IPS DF 4.7 (cell line): ENCODE measurements around the gene NOTCH1.
"Not testable (repeated sequence)": the region's sequence is repeated elsewhere in the genome, so short reads cannot be mapped to it uniquely, and the experiment has no call there.

ENCODE experiments used
- DNase-seq: peaks from one replicate; pipeline ENCODE4 v3.0.0-alpha.2; 2013; ENCODE audit warnings: low spot score; ENCODE audit errors: extremely low read depth

The NOTCH1 gene

DNA sequence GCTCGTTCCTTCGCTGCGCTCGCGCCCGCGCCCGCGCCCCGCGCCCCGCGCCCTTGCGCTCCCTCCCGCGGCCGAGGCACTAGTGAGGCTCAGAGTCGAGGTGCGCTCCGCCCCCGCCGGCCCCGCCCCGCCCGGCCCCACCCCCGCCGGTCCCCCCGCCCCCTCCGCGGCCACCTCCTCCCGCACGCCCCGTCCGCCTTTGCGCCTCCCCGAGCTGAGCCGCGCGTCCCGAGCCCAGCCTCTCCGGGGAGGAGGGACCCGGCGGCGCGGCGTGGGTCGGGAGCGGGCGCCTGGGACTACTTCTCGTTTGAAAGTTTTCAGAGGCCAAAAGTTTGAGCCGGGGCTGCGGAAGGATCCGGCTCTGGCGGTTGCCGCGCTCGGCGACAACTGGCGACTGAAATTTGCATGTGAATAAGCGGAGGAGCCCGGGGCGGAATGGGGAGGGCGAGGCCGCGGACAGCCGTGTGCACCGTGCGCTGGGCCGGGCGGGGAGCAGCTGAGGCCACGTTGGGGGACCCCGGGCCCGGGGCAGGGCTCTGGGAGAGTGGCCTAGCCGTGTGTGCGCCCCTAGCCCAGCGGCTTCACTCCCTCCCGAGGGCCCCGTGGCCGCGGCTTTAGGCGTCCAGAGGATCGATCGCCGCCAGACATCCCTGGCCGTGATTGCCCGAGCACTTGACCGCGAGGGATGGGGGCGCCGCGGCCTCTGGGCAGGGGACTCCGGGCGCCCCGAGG, at the start of gene NOTCH1:
Gene NOTCH1 (minus strand): TSS at position 84 of the 732 bp plus-strand sequence. CDS start 262 bp downstream, outside the sequence.
- DNase-seq: no peak

DNA sequence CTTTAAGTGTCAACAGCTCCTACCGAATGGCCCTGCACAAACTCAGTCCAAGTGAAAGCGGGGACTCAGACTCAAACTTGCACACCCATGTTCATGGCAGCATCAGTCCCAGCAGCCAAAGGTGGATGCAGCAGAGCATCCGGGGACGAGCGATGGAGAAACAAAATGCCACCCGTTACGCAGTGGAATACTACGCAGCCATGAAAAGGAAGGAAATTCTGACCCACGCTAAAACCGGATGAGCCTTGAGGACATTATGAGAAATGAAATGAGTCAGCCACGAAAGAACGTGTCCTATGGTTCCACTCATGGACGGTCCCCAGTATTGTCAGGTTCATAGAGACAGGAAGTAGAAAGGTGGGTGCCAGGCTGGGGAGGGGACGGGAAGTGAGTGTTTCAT, 48.6 kb upstream of the NOTCH1 start:
- no peak for DNase-seq

DNA sequence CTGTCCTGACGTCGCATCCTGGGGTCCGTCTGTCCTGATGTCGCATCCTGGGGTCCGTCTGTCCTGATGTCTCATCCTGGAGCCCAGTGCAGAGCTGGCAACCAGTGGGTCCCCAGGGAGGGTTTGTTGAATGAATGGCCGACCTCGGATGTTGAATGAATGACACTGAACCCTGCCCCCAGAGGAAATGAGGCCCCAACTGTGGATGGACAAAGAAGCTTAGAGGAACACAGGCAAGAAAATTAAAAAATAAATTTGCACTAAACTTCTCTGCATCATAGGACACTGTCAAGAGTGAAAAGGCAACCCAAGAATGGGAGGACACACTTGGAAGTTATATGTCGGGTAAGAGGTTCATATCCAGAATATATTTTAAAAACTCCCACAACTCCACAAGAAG, 47.7 kb upstream of the NOTCH1 start:
- no peak for DNase-seq

DNA sequence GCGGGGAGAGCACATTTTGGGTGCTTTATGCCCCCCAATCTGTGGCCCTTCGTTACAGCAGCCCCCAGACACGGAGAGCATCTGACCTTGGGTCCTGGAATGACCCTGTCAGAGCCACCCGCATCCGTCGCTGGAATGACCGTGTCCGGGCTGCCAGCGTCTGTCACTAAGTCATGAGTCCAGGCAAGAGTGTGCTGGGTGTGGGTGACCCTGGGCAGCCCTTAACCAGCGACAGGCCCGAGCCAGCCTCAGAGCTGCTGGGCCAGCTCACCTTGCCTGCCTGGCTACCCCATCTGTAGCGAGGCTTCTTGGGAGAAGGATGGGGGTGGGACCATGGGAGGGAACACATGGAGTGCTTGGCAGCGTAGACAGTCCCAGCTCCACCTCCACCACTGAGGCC, 46.8 kb upstream of the NOTCH1 start:
- DNase-seq: no peak

DNA sequence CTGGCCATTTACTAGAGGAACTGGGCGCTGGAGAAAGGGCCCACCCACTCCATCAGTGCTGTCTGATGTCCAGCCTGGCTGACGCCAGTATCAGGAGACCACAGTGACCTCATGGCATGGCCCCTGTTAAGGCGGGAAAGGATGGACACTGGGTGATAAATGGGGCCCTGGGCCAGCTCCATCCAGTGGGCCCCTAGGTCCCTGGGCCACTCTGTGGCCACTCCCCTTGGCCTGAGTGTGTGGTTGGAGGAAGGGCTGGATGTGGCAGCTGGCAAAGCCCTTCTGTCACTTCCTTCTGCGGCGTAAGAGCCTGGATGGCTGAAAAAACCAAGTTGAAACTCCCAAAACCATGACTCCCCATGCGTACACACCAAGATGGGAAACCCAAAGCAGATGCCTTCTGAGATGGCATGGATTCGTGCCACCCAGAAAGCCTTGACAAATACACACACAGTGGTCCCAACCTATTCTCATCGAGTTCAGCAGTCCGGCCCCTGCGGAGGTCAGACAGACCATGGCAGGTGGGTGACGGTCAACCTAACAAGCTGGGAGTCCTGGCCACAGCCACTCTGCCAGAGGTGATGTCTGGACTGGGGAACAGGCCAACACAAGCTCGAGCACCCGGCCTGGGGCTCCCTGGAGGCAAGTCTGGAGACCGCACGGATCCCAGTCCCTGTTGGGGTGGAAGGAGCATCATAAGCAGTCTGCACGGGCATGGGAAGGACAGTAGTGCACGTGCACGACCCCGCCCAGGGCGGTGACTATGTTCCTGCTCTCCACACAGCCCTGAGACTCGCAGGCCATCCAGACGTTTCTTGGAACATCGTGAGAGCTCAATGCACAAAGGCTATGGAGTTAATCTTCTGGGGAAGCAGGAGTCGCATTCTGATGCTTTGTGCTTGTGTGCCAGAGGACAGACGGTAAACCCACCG, 45.2 kb upstream of the NOTCH1 start:
- DNase-seq: no peak

DNA sequence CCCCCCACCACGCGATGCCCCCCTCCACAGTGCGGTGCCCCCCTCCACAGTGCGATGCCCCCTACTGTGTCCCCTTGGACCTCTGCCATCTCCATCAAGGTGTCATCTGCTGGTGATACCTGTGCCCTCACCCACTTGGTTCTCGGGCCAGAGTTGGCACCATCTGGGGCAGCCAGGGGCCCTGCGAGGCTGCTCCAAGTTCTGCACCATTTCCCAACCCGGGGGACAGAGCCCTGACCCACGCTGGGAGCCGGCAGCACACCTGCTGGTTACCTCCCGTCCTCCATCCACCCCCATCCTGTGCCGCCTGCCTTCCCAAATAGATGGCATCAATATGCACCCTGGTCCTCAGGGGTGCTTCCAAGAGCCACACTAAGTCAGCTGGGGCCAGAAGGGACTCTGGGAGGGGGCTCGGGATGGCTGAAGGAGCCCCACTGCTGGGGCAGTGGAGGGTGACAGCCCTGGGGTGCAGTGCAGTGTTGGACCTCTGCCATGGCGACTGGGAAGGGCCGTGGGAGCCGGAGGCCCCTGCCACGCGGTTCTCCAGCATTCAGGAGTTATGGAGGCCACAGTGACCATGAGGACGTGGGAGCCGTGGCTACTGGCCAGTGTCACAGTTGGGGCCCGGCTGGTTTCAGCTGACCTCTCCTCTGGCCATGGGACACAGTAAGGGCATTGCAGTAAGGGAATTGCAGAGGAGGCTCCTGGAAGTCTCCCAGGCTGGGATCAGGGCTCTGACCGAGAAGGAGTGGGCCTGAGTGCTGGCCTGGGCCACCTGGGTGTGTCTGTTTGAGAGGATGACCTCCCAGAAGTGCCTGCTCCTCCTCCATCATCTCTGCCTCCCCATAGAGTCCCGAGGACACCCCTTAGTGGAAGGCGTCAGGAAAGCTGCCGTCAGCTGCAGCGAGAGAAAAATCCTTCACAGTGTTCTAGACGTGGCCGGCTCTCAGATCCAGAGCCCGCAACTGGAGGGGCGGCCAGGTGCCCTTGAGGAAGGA, 44.2 kb upstream of the NOTCH1 start:
- no peak for DNase-seq

DNA sequence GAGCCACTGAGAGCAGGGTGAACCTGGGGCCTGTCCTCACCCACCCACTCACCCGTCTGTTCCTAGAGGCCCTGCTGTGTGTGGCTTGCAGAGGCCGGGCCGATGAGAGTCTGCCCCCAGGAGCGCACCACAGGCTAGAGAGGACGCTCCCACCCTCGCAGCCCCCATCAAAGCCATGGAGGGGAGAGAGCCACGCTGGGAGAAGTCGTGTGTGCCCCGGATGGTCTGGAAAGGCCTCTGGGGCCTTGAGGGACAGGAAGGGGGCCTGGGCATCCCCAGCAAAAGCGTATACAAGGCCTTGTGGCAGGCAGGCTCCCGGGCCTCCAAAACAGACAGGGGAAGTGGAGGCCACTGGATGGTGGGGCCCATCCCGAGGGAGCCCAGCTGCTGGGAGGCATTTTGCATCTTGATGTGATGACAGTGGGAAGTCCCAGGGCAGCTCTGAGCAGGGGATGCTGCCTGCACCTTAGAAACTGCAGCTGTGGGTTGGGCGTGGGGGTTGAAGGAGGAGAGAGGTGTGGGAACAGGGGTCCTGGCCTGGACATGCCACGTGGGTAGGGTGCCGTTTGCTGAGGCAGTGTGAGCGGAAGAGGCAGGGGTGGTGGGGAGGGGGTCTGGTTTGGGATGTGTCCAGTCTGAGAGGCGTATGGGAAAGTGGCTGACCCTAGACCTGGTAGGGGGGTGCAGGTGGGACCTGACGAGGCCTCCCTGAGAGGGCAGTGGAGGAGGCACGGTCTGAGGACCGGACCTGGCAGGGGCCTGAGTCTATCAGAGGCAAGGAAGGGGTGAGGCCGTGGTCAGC, 43.0 kb upstream of the NOTCH1 start:
- DNase-seq: no peak

DNA sequence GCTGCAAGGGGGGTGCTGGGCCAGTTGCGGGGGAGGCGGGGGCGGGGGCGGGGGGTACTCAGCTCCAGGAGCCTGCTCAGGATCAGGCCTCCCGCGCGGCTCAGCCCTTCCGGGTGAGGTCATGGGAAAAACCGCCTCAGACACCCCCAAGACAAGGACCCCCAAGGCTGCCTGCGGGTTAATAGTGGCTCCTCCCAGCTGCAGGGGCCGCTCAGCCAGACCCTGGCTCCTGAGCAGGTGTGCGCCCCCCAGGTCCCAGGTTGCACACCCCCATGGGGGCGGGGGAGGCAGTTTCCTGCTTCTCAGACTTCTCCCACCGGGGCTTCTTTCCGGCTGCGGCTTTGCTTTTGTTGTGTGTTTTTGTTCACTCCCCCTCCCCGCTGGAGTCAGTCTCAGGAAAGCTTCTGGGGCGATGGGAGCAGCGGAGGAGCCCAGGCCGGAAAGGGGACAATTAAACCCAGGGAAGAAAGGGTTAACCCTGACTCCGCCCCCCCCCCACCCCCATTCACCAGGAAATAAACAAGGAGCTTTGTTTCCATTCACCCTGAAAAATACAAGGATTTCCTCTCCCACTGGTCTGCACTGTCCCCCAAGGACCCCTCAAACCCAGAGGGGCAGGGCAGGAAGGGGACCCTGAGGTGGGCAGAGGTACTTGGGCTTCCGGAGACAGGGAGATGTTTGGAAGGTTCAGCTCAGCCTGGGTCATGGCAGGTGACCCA, 42.3 kb upstream of the NOTCH1 start:
- DNase-seq: peak; percentile 93

DNA sequence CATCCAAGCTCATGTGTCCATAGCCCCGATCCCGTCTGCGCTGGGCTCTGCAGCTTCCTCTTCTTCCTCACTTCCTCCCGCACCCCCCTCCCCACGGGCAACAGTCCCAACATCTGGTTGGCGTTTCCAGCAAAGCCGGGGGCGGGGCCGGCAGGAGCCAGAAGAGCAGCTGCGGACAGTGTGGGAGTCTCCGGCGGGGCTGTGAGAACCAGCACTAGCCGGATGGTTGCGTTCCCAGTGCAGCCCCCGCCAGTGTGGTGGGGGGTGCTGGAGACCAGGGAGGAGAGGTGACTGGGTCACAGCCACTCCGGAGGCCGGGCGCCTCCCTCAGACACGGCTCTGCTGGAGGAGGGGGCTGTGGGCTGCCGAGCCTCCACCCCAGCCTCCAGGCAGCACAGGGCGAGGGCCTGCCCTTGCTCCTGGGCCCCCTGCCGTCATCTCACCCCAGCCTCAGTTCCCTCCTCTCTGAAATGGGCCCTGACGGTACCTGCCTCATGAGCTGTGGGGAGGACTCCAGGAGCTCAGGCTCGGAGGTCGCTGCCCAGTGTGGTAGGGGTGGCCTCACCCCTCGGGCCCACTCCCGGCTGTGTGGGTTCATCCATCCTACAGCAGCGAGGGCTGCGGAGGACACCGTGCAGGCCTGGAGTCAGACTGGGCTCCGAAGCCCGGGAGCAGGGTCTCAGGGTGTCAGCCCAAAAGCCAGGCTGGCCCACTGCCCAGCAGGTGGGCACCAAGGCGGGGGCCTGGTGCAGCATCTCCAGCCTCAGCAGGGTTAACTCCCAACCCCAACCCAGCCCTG, 41.5 kb upstream of the NOTCH1 start:
- DNase-seq: no peak

DNA sequence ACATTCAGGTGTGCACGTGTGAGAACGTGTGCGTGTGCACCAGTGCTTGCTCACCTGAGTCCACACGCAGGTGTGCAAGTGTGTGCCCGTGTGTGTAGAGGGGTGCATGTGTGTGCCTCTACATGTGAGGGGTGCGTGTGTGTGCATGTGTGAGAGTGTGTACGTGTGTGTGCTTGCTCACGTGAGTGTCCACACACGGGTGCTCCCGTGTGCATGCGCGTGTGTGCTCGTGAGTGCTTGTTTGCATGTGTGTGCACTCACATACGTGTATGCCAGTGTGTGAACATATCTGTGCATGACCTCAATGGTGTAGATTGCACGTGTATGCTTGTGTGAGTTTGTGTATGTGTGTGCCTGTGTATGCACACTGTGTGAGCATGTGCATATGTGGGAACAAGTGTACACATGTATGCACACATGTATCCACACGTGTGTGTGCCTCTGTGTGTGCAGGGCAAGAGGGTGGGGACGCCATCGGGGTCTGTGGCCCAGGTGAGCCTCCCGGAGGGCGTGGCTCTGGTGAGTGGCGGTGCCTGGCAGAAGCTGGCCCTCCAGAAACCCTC, 40.6 kb upstream of the NOTCH1 start:
- DNase-seq: no peak

DNA sequence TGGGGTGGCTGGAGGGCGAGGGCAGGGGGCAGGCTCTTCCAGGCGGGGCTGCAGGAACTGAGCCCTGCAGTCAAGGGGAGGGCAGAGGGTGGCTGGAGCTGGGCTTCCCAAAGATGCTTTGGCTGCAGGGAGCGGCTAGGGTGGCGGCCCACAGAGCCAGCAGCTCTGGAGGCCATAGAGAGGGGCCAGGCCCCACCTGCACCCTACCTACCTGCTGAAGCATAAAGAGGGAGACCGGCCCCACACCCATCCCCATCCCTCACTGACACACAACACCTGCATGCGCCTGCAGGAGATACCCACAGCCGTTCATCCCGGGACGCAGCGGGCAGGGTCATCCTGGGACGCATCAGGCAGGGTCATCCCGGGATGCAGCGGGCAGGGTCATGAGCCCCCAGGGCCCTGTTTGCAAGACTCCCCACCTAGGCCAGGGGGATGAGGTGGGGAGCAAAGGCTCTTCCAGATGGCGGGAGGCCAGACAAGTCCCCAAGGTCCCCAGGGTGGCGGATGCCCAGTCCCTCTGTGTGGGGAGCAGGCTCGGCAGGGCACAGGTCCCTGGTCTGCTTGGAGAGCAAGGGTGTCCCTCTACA, 39.8 kb upstream of the NOTCH1 start:
- no peak for DNase-seq

DNA sequence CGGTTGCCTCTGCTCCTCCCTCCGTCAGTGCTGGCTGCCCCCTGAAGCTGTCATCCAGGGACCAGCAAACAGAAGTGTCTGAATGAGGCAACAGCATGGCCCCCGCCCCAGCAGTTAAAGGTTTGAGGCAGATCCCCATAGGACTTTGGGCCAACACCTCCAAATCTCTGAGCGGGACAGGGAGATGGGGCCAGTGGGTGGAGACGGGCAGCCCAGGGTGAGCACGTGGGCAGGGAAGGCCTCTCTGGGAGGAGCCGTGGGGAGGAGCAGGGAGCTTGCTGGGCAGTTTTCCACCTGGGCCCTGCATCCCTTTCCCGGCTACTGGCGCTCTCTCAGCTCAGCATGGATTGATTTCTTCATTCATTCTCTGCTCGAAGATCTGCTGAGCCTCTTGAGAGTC, 39.1 kb upstream of the NOTCH1 start:
- no peak for DNase-seq

DNA sequence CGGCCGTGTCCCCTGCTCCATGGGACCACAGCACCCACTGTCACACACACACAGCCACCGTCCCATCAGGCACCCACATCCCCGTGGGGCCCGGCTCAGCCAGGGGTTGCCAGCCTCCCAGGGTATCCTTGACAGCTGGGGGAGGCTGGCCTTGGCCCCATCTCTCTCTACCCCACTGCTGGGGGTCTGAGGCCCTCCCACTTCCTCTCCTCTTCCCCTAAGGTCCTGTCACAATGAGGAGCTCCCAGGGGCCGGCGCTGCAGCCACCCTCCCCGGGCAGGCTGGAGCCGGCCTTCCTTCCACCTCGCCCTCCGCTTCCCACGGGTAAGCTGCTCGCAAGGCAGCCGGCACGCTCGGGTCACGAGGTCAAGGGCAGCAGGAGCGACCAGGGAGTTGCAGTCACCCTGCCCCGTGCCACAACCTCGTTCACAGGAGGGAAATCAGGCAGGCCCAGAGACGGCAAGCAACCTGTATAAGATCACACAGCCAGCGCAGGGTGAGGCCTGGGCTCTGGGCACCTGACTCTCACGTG, 38.6 kb upstream of the NOTCH1 start:
- DNase-seq: no peak

DNA sequence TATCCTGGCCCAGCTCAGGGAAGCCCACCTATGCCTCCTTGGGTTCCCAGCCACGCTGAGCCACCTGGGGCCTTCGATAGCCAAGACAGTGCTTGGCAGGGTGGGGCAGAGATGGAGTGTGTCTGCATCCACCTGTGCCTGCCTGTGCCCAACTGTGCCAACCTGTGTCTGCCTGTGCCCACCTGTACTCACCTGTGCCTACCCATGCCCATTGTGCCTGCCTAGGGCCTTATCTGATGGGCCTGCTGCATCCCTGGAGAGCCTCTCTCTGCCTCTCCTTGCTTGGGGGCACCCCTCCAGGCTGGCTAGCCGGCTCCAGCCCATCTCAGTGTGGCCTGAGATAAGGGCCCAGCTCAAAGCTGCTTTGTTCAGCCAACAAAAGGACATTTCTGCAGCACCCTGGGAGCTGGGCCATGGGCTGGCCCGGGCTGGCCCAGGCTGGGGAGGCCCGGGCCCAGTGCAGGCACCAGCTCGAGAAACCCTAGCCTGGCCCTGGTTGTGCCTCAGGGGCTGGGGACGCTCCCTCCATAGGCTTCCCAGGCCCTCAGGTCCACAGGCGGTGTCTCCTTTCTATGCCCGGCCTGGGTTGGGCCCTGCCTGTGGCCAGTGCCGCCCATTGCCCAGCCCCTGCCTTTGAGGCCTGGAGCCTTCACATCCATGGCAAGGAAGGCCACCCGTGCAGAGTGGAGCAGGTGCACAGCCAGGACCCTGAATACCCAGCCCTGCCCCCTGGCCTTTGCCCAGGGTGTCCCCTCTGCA, 37.3 kb upstream of the NOTCH1 start:
- DNase-seq: no peak

DNA sequence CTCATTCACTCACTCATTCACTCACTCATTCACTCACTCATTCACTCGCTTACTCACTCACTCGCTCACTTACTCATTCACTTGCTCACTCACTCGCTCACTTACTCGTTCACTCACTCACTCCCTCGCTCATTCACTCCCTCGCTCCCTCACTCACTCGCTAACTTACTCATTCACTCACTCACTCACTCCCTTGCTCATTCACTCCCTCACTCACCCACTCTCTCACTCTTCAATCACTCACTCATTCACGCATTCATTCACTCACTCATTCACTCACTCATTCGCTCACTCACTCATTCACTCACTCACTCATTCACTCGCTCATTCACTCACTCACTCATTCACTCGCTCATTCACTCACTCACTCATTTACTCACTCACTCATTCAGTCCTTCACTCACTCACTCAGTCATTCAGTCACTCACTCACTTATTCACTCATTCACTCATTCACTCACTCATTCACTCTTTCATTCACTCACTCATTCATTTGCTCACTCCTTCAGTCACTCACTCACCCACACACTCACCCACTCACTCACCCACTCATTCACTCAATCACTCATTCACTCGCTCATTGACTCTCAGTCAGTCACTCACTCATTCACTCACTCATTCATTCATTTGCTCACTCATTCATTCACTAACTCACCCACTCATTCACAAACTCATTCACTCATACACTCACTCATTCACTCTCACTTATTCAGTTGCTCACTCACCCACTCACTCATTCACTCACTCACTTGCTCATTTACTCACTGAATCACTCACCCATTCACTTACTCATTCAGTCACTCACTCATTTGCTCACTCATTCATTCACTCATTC, 36.0 kb upstream of the NOTCH1 start:
- DNase-seq: no peak

DNA sequence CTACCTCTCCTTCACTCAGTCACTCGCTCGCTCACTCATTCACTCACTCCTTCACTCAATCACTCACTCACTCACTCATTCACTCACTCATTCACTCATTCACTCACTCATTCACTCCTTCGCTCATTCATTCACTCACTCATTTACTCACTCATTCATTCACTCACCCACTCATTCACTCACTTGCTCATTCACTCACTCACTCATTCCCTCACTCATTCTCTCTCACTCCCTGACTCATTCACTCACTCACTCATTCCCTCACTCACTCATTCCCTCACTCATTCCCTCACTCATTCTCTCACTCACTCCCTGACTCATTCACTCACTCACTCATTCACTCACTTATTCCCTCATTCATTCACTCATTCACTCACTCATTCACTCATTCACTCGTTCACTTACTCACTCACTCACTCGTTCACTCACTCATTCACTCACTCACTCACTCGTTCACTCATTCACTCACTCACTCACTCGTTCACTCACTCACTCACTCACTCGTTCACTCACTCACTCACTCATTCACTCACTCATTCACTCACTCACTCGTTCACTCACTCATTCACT, 33.9 kb upstream of the NOTCH1 start:
- DNase-seq: not testable (repeated sequence)
